ENCODE measurements around the gene STX5. TPM values are rescaled to one million over a fixed set of nuclear protein-coding genes. Genes with fewer than 3 reads are reported as not detected.
A peak's percentile ranks its signal among the peaks of the same experiment; 100 is the strongest.

STX5 gene
- total RNA-seq, 4 donors from 2014 or later: 25.9 to 39.1 (median 29.2) TPM

DNA sequence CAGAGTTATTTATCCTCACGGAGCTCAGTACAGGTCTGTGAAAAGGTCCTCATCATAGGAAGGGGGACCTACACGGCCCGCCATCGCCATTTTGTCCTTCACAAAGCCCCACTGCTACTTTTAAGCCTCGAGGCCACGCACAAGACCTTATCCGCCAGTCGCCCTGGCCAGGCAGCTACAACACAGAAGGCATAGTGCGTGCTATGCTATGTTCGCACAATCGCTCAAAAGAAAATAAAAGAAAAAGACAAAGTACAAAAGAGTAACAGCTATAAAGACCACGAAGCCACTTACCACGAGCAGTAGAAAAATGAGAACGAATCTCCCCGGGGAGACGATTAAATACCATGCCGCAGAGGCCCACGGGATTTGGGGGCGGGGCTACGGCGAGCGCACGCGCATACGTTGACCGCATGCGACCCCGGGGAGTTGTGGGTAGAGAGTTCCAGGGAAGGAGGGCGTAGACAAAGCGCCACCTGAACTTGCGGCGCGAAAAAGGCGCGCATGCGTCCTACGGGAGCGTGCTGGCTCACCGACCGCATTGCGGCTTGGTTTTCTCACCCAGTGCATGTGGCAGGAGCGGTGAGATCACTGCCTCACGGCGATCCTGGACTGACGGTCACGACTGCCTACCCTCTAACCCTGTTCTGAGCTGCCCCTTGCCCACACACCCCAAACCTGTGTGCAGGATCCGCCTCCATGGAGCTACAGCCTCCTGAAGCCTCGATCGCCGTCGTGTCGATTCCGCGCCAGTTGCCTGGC, 23.9 kb upstream of the STX5 start:
- H3K9me3 ChIP-seq: no peaks in the 10 kb centered on the region
- 0 to 1% methylated on average over 52 to 53 of the region's 54 CpGs for WGBS, 2 donors

GRCh38 chr11:62854825-62855570, 23.1 kb upstream of the STX5 start:
- Histone ChIP-seq H3K27ac (peak overlapping the region; percentile 58 to 84 (median 65)), H3K4me3 (peak overlapping the region; percentile 56 to 80 (median 73)), H3K36me3 (peaks cover 0 to 33% (median 4%) of the 10 kb centered on the region in 3 donors), H3K27me3 (no peaks in the 10 kb centered on the region), H3K9me3 (no peaks in the 10 kb centered on the region), H3K4me1 (peaks cover 3 to 38% (median 20%) of the 10 kb centered on the region in 4 donors)
- TF ChIP-seq EP300 (IDR thresholded peaks at IDR 0.05) (no peak), POLR2A (IDR thresholded peaks at IDR 0.05) (no peak)
- TF ChIP-seq, protein P1, sequence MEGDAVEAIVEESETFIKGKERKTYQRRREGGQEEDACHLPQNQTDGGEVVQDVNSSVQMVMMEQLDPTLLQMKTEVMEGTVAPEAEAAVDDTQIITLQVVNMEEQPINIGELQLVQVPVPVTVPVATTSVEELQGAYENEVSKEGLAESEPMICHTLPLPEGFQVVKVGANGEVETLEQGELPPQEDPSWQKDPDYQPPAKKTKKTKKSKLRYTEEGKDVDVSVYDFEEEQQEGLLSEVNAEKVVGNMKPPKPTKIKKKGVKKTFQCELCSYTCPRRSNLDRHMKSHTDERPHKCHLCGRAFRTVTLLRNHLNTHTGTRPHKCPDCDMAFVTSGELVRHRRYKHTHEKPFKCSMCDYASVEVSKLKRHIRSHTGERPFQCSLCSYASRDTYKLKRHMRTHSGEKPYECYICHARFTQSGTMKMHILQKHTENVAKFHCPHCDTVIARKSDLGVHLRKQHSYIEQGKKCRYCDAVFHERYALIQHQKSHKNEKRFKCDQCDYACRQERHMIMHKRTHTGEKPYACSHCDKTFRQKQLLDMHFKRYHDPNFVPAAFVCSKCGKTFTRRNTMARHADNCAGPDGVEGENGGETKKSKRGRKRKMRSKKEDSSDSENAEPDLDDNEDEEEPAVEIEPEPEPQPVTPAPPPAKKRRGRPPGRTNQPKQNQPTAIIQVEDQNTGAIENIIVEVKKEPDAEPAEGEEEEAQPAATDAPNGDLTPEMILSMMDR (IDR thresholded peaks at IDR 0.05): no peak
- DNase-seq (ENCODE audit: low spot score in 2 of 2): no peak
- WGBS, 2 donors: 2% methylated on average over 15 of the region's 15 CpGs

More for the DNA sequence above, 23.9 kb upstream of the STX5 start:
- TF ChIP-seq EP300 (IDR thresholded peaks at IDR 0.05) (peak; percentile 92 to 100), POLR2A (IDR thresholded peaks at IDR 0.05) (peak; percentile 85 to 94)
- TF ChIP-seq, protein P1 (IDR thresholded peaks at IDR 0.05): peak in 2 of 5 experiments; percentile 23 to 59
- H3K36me3 ChIP-seq: peaks cover 0 to 33% (median 4%) of the 10 kb centered on the region in 3 donors
- DNase-seq (ENCODE audit: low spot score in 2 of 2): peak; percentile 92 to 93
- H3K27ac ChIP-seq: peak overlapping the region; percentile 58 to 84 (median 70)
- H3K4me1 ChIP-seq: peaks cover 3 to 38% (median 20%) of the 10 kb centered on the region in 4 donors
- no peaks in the 10 kb centered on the region for H3K27me3 ChIP-seq
- H3K4me3 ChIP-seq: peak overlapping the region; percentile 63 to 80 (median 73)

- H3K9me3 ChIP-seq: no peaks in the 10 kb centered on the region
- H3K27me3 ChIP-seq: no peaks in the 10 kb centered on the region
- 11 to 15% methylated on average over 8 of the region's 8 CpGs for WGBS, 2 donors
- H3K4me1 ChIP-seq: peaks cover 3 to 38% (median 20%) of the 10 kb centered on the region in 4 donors
- DNase-seq (ENCODE audit: low spot score in 2 of 2): no peak
- no peak for TF ChIP-seq POLR2A (IDR thresholded peaks at IDR 0.05)
- TF ChIP-seq, protein P1 (IDR thresholded peaks at IDR 0.05): no peak
- no peak for TF ChIP-seq EP300 (IDR thresholded peaks at IDR 0.05)
- H3K4me3 ChIP-seq: peak overlapping the region; percentile 56 to 80 (median 73)
- peaks cover 0 to 33% (median 4%) of the 10 kb centered on the region in 3 donors for H3K36me3 ChIP-seq
- H3K27ac ChIP-seq: peak overlapping the region in 3 of 4 donors; percentile 40 to 84 (median 72)
Observed at GRCh38 chr11:62854013-62854824, 22.4 kb upstream of the STX5 start.

DNA sequence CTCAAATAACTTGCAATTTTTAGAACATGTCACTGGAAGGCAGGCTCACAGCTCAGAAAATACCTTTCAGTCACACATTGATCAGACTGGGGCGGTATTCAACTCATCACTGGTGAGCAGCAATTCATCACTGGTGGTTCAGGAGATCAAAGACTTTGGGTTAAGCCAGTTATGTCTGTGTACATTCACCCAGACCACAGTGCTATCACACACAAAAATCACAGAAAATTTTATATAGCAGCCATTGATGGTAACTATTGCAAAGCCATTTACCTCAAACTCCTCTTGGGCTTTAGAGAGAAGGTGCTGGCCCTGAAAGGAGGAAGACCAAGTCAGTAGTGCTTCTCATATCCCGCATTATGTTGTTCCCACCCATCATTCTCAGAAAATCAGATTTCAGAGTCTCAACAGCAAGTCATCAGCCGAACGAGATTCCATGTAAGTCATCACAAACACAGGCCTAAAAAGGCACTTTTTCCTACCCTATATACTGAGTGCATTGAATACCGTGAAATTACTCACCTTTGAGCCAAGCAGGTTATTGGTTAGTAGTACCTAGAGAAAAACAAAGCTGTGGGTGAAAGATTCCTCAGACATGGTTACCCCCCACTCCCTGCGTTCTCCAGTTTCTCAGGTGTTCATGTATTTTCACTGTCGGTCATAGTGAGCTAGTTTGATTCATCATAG, 21.6 kb upstream of the STX5 start:
- H3K27ac ChIP-seq: peak overlapping the region in 1 of 4 donors; percentile 84
- WGBS, 2 donors: 63% methylated on average over 7 of the region's 7 CpGs
- H3K4me3 ChIP-seq: no peak overlapping the region
- no peaks in the 10 kb centered on the region for H3K27me3 ChIP-seq
- DNase-seq (ENCODE audit: low spot score in 2 of 2): no peak
- no peaks in the 10 kb centered on the region for H3K9me3 ChIP-seq
- TF ChIP-seq, protein P1 (IDR thresholded peaks at IDR 0.05): no peak
- no peak for TF ChIP-seq EP300 (IDR thresholded peaks at IDR 0.05)
- no peak for TF ChIP-seq POLR2A (IDR thresholded peaks at IDR 0.05)
- peaks cover 3 to 38% (median 20%) of the 10 kb centered on the region in 4 donors for H3K4me1 ChIP-seq
- H3K36me3 ChIP-seq: peaks cover 0 to 33% (median 4%) of the 10 kb centered on the region in 3 donors

Measured in tibial nerve (tissue), 4 donors.